ENCODE measurements around the gene NUP62.

The NUP62 gene

GRCh38 chr19:49957262-49957915 lies 28.1 kb upstream of the NUP62 start:
- no peak overlapping the region for H3K4me3 ChIP-seq (ENCODE audit: low read depth, low read length)
- DNase-seq (ENCODE audit: low read depth), result no peak
- no peak for TF ChIP-seq CTCF (IDR thresholded peaks at IDR 0.05; ENCODE audit: control insufficient read depth, extremely low read depth, insufficient read depth)

- TF ChIP-seq CTCF (IDR thresholded peaks at IDR 0.05; ENCODE audit: control insufficient read depth, extremely low read depth, insufficient read depth), result no peak
- H3K4me3 ChIP-seq (ENCODE audit: low read depth, low read length), result no peak overlapping the region
- DNase-seq (ENCODE audit: low read depth), result no peak
Observed at GRCh38 chr19:49956115-49956495, 26.8 kb upstream of the NUP62 start.

DNA sequence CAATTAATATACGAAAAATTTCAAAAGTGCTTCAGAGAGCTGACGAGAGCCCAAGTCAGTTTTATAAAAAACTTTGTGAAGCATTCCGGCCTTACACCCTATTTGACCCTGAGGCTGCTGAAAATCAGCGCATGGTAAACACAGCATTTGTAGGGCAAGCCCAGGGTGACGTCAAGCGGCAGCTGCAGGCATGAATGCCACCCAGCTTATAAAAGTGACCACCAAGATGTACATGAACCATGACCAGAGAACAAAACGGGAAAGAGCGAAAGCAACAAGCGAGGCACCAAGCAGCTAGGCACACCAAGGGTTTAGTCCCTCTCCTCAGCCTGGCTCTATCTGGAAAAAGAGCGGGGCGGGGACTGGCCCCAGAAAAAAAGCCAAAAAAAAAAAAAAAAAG lies 25.6 kb upstream of the NUP62 start:
- no peak for DNase-seq (ENCODE audit: low read depth)
- H3K4me3 ChIP-seq (ENCODE audit: low read depth, low read length), result no peak overlapping the region
- TF ChIP-seq CTCF (IDR thresholded peaks at IDR 0.05; ENCODE audit: control insufficient read depth, extremely low read depth, insufficient read depth), result no peak

- no peak for TF ChIP-seq CTCF (IDR thresholded peaks at IDR 0.05; ENCODE audit: control insufficient read depth, extremely low read depth, insufficient read depth)
- H3K4me3 ChIP-seq (ENCODE audit: low read depth, low read length), result no peak overlapping the region
- no peak for DNase-seq (ENCODE audit: low read depth)
Observed at GRCh38 chr19:49954092-49954829, 25.0 kb upstream of the NUP62 start.

- H3K4me3 ChIP-seq (ENCODE audit: low read depth, low read length), result no peak overlapping the region
- no peak for TF ChIP-seq CTCF (IDR thresholded peaks at IDR 0.05; ENCODE audit: control insufficient read depth, extremely low read depth, insufficient read depth)
- DNase-seq (ENCODE audit: low read depth), result no peak
Observed at GRCh38 chr19:49953416-49953815, 24.1 kb upstream of the NUP62 start.

GRCh38 chr19:49952906-49953305 lies 23.6 kb upstream of the NUP62 start:
- no peak overlapping the region for H3K4me3 ChIP-seq (ENCODE audit: low read depth, low read length)
- no peak for TF ChIP-seq CTCF (IDR thresholded peaks at IDR 0.05; ENCODE audit: control insufficient read depth, extremely low read depth, insufficient read depth)
- no peak for DNase-seq (ENCODE audit: low read depth)

GRCh38 chr19:49952479-49952836 lies 23.2 kb upstream of the NUP62 start:
- TF ChIP-seq CTCF (IDR thresholded peaks at IDR 0.05; ENCODE audit: control insufficient read depth, extremely low read depth, insufficient read depth), result no peak
- H3K4me3 ChIP-seq (ENCODE audit: low read depth, low read length), result no peak overlapping the region
- no peak for DNase-seq (ENCODE audit: low read depth)

Measured in LNCaP clone FGC (cell line).